Embryonic facial prominence (tissue), 1 donor: ENCODE measurements around the gene ADRB2.
"Not testable (repeated sequence)": the region's sequence is repeated elsewhere in the genome, so short reads cannot be mapped to it uniquely, and the experiment has no call there.

Experiments
- DNase-seq: peaks from one replicate; pipeline ENCODE4 v3.0.0-alpha.2; 2016; ENCODE audit errors: extremely low spot score

Gene ADRB2

GRCh38 chr5:148826053-148826738, at the start of gene ADRB2:
ADRB2 (plus strand) TSS chr5:148826611; CDS start chr5:148826832, 221 bp downstream.
- peak; percentile 59 for DNase-seq

- no peak for DNase-seq
Measured at GRCh38 chr5:148776780-148777179, 49.6 kb upstream of the ADRB2 start.

GRCh38 chr5:148778882-148779281, 47.5 kb upstream of the ADRB2 start:
- DNase-seq: no peak

GRCh38 chr5:148780711-148781110, 45.7 kb upstream of the ADRB2 start:
- DNase-seq: no peak

- DNase-seq: no peak
Measured at GRCh38 chr5:148781766-148782165, 44.6 kb upstream of the ADRB2 start.

GRCh38 chr5:148785223-148785622, 41.2 kb upstream of the ADRB2 start:
- no peak for DNase-seq

- no peak for DNase-seq
Measured at GRCh38 chr5:148786456-148786855, 40.0 kb upstream of the ADRB2 start.

- DNase-seq: no peak
Measured at GRCh38 chr5:148788636-148789035, 37.8 kb upstream of the ADRB2 start.

- DNase-seq: no peak
Measured at GRCh38 chr5:148790545-148791333, 35.7 kb upstream of the ADRB2 start.

GRCh38 chr5:148791334-148791667, 35.1 kb upstream of the ADRB2 start:
- DNase-seq: no peak

- DNase-seq: no peak
Measured at GRCh38 chr5:148791696-148792095, 34.7 kb upstream of the ADRB2 start.

GRCh38 chr5:148792744-148793143, 33.7 kb upstream of the ADRB2 start:
- DNase-seq: no peak

GRCh38 chr5:148793261-148793660, 33.1 kb upstream of the ADRB2 start:
- no peak for DNase-seq

GRCh38 chr5:148794275-148794674, 32.1 kb upstream of the ADRB2 start:
- no peak for DNase-seq

GRCh38 chr5:148794729-148795561, 31.5 kb upstream of the ADRB2 start:
- no peak for DNase-seq

GRCh38 chr5:148796936-148797335, 29.5 kb upstream of the ADRB2 start:
- DNase-seq: no peak

- no peak for DNase-seq
Measured at GRCh38 chr5:148798786-148799185, 27.6 kb upstream of the ADRB2 start.

- DNase-seq: no peak
Measured at GRCh38 chr5:148799737-148800527, 26.5 kb upstream of the ADRB2 start.

GRCh38 chr5:148801682-148802276, 24.6 kb upstream of the ADRB2 start:
- DNase-seq: no peak

- not testable (repeated sequence) for DNase-seq
Measured at GRCh38 chr5:148803451-148803850, 23.0 kb upstream of the ADRB2 start.

- DNase-seq: no peak
Measured at GRCh38 chr5:148804393-148804792, 22.0 kb upstream of the ADRB2 start.
